T-helper 2 cell (primary cell): ENCODE data around the gene RBM42.
"Not testable (repeated sequence)": the region's sequence is repeated elsewhere in the genome, so short reads cannot be mapped to it uniquely, and the experiment has no call there.

Source experiments
- DNase-seq, 5 experiments: peaks; one replicate each; pipeline versions ENCODE4 v3.0.0 to v3.0.0-alpha.2; 2012 to 2022
- total RNA-seq, 2 donors: gene quantifications; one replicate each; lab custom pipeline; 2026; lab: John Stamatoyannopoulos, UW

RBM42 gene, protein sequence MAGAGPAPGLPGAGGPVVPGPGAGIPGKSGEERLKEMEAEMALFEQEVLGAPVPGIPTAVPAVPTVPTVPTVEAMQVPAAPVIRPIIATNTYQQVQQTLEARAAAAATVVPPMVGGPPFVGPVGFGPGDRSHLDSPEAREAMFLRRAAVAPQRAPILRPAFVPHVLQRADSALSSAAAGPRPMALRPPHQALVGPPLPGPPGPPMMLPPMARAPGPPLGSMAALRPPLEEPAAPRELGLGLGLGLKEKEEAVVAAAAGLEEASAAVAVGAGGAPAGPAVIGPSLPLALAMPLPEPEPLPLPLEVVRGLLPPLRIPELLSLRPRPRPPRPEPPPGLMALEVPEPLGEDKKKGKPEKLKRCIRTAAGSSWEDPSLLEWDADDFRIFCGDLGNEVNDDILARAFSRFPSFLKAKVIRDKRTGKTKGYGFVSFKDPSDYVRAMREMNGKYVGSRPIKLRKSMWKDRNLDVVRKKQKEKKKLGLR
- total RNA-seq = 23.1 to 31.7 reads per million in 2 donors

GRCh38 chr19:35628565-35629331 is at the start of gene RBM42:
Gene RBM42, plus strand, starts transcription at chr19:35629036. Its CDS starts 118 bp downstream, at chr19:35629154.
- peak; percentile 81 to 99 (median 94) for DNase-seq

DNA sequence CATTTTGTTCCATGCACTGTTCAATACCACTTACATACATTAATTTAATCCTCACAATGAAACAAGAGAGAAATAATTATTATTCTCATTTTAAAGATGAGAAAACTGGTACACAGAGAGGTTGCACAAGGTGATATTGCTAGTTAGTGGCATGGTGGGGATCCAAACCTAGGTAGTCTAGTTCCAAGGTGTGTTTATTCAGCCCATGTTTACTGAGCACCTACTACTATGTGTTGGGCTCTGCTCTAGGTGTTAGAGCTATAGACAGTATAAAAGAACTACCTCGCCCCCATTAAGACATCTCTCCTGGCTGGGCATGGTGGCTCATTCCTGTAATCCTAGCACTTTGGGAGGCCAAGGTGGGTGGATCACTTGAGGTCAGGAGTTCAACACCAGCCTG is 46.1 kb upstream of the RBM42 start:
- no peak for DNase-seq

- peak in 1 of 5 experiments; percentile 24 for DNase-seq
Measured at GRCh38 chr19:35585848-35586247, 43.0 kb upstream of the RBM42 start, which contains the start of gene PMIS2. Gene PMIS2, plus strand, starts transcription at chr19:35586173. Its CDS starts 87 bp downstream, at chr19:35586260.

DNA sequence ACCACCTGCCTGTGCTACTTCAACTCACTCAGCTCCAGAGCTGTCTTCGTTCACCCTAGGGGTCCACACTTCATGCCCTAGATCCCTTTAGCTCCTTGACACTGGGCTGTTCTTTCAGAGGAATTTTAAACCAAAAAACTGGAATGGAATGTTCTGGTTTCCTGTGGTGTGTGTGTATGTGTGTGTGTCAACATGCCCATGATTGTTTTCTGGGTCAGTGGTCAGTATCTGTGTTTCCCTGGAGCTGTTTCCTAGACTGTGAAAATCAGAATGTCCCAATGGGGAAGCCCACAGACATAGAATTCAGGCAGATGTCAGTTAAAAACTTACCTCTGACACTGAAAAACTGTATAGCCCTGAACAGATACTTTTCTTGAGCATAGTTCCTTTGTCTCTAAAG is 41.5 kb upstream of the RBM42 start:
- no peak for DNase-seq

GRCh38 chr19:35590875-35591274 is 38.0 kb upstream of the RBM42 start:
- no peak for DNase-seq

DNA sequence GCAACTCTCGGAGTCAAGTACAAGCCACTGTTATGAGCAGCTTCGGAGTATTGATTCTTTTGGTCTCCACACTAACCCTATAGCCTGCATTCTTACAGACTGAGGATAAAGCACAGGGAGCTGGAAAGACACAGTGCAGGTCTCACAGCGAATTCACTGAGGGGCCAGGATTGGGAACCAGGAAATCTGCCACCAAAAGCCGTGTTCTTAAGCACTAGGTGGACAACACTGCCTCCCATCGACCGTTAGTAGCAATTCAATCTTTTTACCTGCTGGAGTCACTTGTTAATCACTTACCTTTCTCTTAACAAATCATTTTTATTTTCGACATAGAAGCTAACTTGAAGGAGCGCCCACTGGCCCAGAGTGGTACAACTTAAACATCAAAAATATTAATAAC is 36.6 kb upstream of the RBM42 start:
- DNase-seq = peak in 2 of 5 experiments; percentile 12 to 46

GRCh38 chr19:35595026-35595425 is 33.8 kb upstream of the RBM42 start:
- DNase-seq = not testable (repeated sequence)

DNA sequence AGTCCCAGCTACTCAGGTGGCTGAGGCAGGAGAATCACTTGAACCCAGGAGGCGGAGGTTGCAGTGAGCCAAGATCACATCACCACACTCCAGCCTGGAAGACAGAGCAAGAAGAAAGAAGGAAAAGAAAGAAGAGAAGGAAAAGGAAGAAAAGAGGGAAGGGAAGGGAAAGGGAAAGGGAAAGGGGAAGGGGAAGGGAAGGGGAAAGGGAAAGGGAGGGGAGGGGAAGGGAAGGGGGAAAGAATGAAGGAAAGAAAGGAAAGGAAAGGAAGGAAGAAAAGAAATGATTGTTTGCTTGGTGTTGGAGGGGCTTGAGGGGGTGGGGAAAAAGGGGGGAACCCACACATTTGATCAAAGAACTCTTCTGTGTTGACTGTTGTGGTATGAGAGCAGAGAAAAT is 32.9 kb upstream of the RBM42 start:
- DNase-seq = no peak

DNA sequence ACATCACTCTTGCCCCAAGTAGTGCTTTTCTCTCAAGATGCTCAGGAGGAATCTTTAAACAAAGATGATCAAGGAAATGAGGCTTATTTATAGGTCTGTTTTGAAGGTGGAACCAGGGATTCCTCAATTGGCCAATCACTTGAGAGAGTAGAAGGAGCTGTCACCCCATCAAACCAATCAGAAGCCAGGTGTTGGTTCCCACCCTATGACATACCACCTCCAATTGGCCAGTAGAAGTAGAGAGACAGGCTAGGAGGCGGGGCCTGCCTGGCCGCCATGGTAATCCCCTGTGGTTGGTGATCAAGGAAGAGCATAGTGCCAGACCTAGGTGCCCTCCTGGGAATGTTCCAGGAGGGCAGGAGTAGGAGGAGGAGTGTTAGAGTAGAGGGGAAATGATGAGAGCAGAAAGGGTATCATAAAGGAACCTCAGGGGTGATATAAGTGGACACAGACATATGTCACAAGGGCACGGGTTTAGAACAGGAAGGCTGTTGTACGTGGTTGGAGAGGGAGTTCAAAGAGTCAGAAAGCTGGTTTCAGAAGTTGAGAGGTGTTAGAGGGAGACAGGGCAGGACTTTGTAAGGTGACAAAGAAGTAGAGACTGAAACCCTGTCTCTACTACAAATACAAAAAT is 32.4 kb upstream of the RBM42 start:
- DNase-seq = peak in 1 of 5 experiments; percentile 59

DNA sequence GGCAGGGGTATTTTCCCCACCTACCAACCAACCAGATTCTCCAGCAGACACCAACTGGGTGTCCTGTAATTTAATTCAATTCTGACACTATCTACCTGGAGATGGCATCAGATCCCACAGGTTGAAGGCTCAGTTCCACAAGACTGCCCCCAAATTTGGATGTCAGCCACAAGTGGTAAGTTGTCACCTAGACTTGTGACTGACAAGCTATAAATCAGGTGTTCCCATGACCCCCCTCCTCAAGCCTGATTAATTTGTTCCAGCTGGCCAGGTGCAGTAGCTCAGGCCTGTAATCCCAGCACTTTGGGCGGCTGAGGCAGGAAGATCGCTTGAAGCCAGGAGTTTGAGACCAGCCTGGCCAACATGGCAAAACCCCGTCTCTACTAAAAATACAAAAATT is 26.9 kb upstream of the RBM42 start:
- no peak for DNase-seq

GRCh38 chr19:35604436-35604835 is 24.4 kb upstream of the RBM42 start:
- DNase-seq = not testable (repeated sequence)

DNA sequence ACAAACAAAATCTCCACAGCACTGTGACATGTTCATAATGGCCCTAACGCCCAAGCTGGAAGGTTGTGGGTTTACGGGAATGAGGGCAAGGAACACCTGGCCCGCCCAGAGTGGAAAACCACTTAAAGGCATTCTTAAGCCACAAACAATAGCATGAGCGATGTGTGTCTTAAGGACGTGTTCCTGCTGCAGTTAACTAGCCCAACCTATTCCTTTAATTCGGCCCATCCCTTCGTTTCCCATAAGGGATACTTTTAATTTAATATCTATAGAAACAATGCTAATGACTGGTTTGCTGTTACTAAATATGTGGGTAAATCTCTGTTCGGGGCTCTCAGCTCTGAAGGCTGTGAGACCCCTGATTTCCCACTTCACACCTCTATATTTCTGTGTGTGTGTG is 21.7 kb upstream of the RBM42 start:
- DNase-seq = not testable (repeated sequence)

DNA sequence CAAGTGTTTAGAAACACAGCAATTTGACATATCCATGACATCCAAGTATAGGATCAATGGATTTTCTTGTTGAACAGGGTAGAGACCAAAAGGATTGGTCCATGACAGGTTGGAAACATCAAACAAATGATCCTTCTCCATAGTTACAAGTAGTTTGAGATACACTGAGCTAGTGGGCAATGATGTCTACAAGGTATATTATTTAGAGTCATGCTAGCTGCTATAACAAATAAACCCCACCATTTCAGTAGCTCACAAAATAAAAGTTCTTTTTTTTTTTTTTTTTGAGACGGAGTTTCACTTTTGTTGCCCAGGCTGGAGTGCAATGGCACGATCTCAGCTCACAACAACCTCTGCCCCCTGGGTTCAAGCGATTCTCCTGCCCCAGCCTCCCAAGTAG is 21.2 kb upstream of the RBM42 start:
- no peak for DNase-seq

- DNase-seq = peak in 1 of 5 experiments; percentile 57
Measured at GRCh38 chr19:35608251-35608650, 20.6 kb upstream of the RBM42 start.

DNA sequence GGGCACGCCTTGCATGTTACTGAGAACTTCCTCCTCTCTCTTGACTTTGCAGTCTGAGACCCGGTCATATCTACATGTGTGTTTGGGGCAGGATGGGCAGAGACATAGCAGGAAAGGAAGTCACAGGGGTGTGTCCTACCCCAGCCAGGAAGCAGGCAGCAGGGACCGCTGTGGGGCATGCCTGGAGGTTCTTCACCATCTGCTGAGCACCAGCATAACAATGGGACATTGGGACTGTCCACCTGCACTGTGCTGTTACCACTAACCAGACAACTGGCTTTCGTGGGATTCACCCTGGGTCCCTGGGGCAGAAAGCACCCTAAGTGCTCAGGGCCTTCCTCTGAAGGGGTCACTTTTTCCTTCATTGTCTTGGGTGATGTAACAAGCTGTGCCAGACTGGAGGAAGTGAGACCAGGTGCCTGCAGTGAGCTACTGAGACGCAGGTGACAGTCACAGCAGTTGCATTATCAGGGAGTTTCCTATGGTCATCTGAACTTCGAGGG is 18.9 kb upstream of the RBM42 start:
- DNase-seq = peak in 1 of 5 experiments; percentile 79

DNA sequence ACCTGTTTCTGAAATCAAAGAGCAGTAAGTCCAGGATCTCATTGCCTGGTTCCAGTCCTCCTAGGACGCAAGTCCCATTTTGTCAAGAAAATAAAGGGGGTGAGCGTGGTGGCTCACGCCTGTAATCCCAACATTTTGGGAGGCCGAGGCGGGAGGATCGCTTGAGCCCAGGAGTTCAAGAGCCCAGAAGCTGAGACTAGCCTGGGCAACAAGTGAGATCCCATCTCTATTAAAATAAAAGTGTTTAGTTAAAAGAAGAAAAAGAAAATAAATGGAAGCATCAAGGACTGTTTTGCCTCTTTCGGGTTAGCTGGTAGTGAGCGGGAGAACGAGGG is 16.6 kb upstream of the RBM42 start:
- DNase-seq = no peak

DNA sequence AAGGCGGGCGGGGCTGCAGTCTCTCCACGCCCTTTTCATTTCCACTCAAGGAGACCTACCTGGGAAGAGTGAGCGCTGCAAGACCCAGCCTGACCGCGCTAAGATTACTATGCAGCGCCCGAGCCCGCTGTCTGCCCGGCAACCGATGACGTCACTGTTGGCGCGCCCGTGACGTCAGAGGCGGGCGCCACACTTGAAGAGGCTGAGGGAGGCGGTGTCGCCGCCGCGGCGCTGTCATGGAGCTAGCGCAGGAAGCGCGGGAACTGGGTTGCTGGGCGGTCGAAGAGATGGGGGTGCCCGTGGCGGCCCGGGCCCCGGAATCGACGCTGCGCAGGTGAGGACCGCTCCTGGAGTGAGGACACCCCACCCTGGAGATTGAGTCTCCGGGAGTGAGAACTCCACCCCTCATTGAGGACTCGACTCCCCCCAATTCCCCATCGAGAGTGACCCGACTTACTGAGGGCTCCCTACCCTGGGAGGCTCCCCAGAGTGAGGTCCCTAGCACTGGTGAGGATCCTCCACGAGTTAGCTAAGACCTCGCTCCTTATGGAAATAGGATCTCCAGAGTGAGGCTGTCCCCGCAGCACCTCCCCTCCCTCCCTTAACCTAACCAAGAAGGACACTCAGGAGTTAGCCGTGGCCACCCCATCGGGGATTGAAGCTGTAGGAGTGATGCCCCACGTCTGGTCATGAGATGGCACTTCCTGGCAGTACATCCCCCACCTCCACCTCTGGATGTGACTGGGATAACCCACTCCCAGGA is 16.1 kb upstream of the RBM42 start, which contains the start of gene HAUS5:
TSS of gene HAUS5 (plus strand) at position 177 of the 763 bp plus-strand sequence. CDS start at position 237, 60 bp downstream.
- DNase-seq = peak; percentile 90 to 95 (median 91)

GRCh38 chr19:35613574-35613973 is 15.3 kb upstream of the RBM42 start:
- no peak for DNase-seq

DNA sequence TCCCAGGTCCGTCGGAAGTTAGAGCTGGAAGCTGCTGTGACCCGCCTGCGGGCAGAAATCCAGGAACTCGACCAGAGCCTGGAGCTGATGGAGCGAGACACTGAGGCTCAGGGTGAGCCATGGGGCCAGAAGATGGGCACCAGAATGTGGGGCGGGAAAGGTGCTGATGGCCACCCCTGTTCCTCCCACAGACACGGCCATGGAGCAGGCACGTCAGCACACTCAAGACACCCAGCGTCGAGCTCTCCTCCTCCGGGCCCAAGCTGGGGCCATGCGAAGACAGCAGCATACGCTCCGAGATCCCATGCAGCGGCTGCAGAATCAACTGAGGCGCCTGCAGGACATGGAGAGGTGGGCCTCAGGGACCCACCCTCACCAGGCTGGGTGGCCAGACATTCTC is 13.8 kb upstream of the RBM42 start:
- DNase-seq = no peak

DNA sequence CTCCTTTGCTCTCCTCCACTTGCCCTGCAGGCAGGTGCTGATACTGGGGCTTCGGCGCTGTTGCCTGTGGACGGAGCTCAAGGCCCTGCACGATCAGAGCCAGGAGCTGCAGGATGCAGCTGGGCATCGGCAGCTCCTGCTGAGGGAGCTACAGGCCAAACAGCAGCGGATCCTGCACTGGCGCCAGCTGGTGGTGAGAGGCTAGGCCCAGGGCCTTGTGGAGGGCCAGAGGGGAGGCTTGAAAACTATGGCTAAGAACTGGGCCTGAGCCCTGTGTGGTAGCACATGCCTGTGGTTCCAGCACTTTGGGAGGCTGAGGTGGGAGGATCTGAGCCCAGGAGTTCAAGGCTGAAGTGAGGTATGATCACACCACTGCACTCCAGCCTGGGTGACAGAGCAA is 10.0 kb upstream of the RBM42 start:
- DNase-seq = no peak

GRCh38 chr19:35619290-35619923 is 9.4 kb upstream of the RBM42 start:
- DNase-seq = no peak
